ENCODE measurements around the gene PARD3B.

- TF ChIP-seq CTCF (IDR thresholded peaks at IDR 0.05), result no peak
- no peak for TF ChIP-seq POLR2A (IDR thresholded peaks at IDR 0.05)
Measured at GRCh38 chr2:205011031-205011430, 465.8 kb downstream of the PARD3B start.

Data from stomach (tissue), 4 donors.